HCT116 (cell line): ENCODE data around the gene CREB3L1. TPM values are rescaled to one million over a fixed set of nuclear protein-coding genes. Genes with fewer than 3 reads are reported as not detected.

ENCODE experiments used
- ATAC-seq: fragments of 200-7000 bp; cut with Tn5 transposase; 2 replicates; pipeline ENCODE4 v1.9.1; 2020; ENCODE audit warnings: mild to moderate bottlenecking, moderate library complexity
- BruUV-seq: library from RNA; stranded (reverse); fragments of 400-500 nt; replicated peaks from 2 replicates; lab custom pipeline; 2021; lab: Mats Ljungman, UMichigan
- CTCF ChIA-PET: fragments of 300-600 bp; sonication (Branson Sonifier 250); formaldehyde crosslinking; loops from one replicate; lab custom pipeline; 2021; ENCODE audit warnings: antibody characterized with exemption; lab: Charles Lee
- POLR2A ChIA-PET: fragments of 300-600, 350-600 bp; sonication (Branson Sonifier 250); formaldehyde crosslinking; loops from one replicate; lab custom pipeline; 2021; ENCODE audit warnings: antibody characterized with exemption; lab: Charles Lee
- RAD21 ChIA-PET, 2 experiments: fragments of 300-600 bp; sonication (Branson Sonifier 250); formaldehyde crosslinking; loops; one replicate each; lab custom pipeline; 2023; ENCODE audit warnings: low total read pairs in 2 of 2; ENCODE audit not compliant: uncharacterized antibody in 2 of 2, unreplicated experiment in 2 of 2, low non-redundant PET in 1 of 2; lab: Charles Lee
- DNase-seq: peaks from one replicate; pipeline ENCODE4 v3.0.0-alpha.2; 2010; ENCODE audit warnings: low read depth, low spot score
- H2AFZ ChIP-seq: fragments of 200-600 bp; shearing (Covaris generic), sonication (generic); 2 replicates; pipeline ENCODE4 v1.6.1; 2017; ENCODE audit warnings: low read depth, mixed run types, mixed read lengths, antibody characterized with exemption, low read length; ENCODE audit not compliant: poor library complexity, severe bottlenecking
- H3K27ac ChIP-seq: 2 replicates; pipeline ENCODE4 v1.5.1; 2012; ENCODE audit warnings: low read depth, low read length
- H3K27me3 ChIP-seq: fragments of 200-600 bp; sonication (generic); 2 replicates; pipeline ENCODE4 v1.6.1; 2016; ENCODE audit warnings: mixed run types, low read length, mixed read lengths; ENCODE audit not compliant: insufficient read depth
- H3K36me3 ChIP-seq, 2 experiments: fragments of 200-500 bp in 1 of 2; fragments of 200-600 bp in 1 of 2; sonication (Bioruptor generic) in 1 of 2; sonication (generic) in 1 of 2; 2 replicates each; pipeline versions ENCODE4 v1.5.1 to v1.6.1; 2014 to 2016; ENCODE audit warnings: low read length in 2 of 2, inconsistent platforms in 1 of 2, mixed read lengths in 1 of 2, mixed run types in 1 of 2; ENCODE audit not compliant: insufficient read depth in 2 of 2, control insufficient read depth in 1 of 2
- H3K4me1 ChIP-seq, 2 experiments: fragments of 200-600 bp in 1 of 2; sonication (generic) in 1 of 2; 2 replicates each; pipeline versions ENCODE4 v1.5.1 to v1.6.1; 2012 to 2017; ENCODE audit warnings: low read length in 2 of 2, inconsistent platforms in 1 of 2, mild to moderate bottlenecking in 1 of 2, mixed read lengths in 1 of 2, mixed run types in 1 of 2, moderate library complexity in 1 of 2; ENCODE audit not compliant: insufficient read depth in 2 of 2, control insufficient read depth in 1 of 2
- H3K4me2 ChIP-seq: fragments of 200-600 bp; sonication (generic); 2 replicates; pipeline ENCODE4 v1.6.1; 2017; ENCODE audit warnings: mixed run types, low read length, mixed read lengths
- H3K4me3 ChIP-seq, 2 experiments: fragments of 200-600 bp in 1 of 2; sonication (generic) in 1 of 2; replicated peaks in 1 of 2; 2 replicates each; pipeline ENCODE4 v1.5.1; 2011 to 2016; ENCODE audit warnings: low read length in 2 of 2, control low read depth in 1 of 2, low read depth in 1 of 2, mild to moderate bottlenecking in 1 of 2, mixed read lengths in 1 of 2, mixed run types in 1 of 2
- H3K79me2 ChIP-seq: fragments of 200-600 bp; sonication (generic); 2 replicates; pipeline ENCODE4 v1.6.1; 2017; ENCODE audit warnings: mild to moderate bottlenecking, mixed run types, low read length, moderate library complexity, mixed read lengths; ENCODE audit not compliant: insufficient read depth
- H3K9ac ChIP-seq: fragments of 200-600 bp; sonication (generic); 2 replicates; pipeline ENCODE4 v1.6.1; 2016; ENCODE audit warnings: low read length, mixed read lengths
- H3K9me2 ChIP-seq: fragments of 200-600 bp; sonication (generic), shearing (Covaris generic); 2 replicates; pipeline ENCODE4 v1.6.1; 2017; ENCODE audit warnings: mixed run types, mild to moderate bottlenecking, moderate library complexity; ENCODE audit not compliant: insufficient read depth
- H3K9me3 ChIP-seq, 2 experiments: fragments of 200-500 bp in 1 of 2; fragments of 200-600 bp in 1 of 2; sonication (Bioruptor generic) in 1 of 2; sonication (generic) in 1 of 2; 2 replicates each; pipeline ENCODE4 v1.6.1; 2014 to 2017; ENCODE audit warnings: low read length in 2 of 2, mixed read lengths in 2 of 2, inconsistent platforms in 1 of 2, low read depth in 1 of 2, mild to moderate bottlenecking in 1 of 2, mixed run types in 1 of 2, moderate library complexity in 1 of 2; ENCODE audit not compliant: control insufficient read depth in 1 of 2, insufficient read depth in 1 of 2
- H4K20me1 ChIP-seq: fragments of 200-600 bp; sonication (generic), shearing (Covaris generic); 2 replicates; pipeline ENCODE4 v1.6.1; 2017; ENCODE audit warnings: mixed run types, mild to moderate bottlenecking, moderate library complexity; ENCODE audit not compliant: insufficient read depth
- ELF1 ChIP-seq: IDR thresholded peaks from 2 replicates; pipeline ENCODE4 v1.6.1; 2012; ENCODE audit warnings: low read depth, borderline replicate concordance
- EZH2 ChIP-seq: fragments of 200-600 bp; sonication (generic); IDR thresholded peaks from 2 replicates; pipeline ENCODE4 v1.6.1; 2017; ENCODE audit warnings: antibody characterized with exemption, mixed run types
- FOSL1 ChIP-seq: IDR thresholded peaks from 2 replicates; pipeline ENCODE4 v1.6.1; 2012; ENCODE audit warnings: low read depth
- POLR2A ChIP-seq: IDR thresholded peaks from 2 replicates; pipeline ENCODE4 v1.7.0; 2011; ENCODE audit warnings: borderline replicate concordance; ENCODE audit not compliant: insufficient read depth, insufficient read length; ENCODE audit errors: extremely low read depth
- POLR2AphosphoS5 ChIP-seq: IDR thresholded peaks from 2 replicates; pipeline ENCODE4 v1.6.1; 2011; ENCODE audit warnings: mild to moderate bottlenecking, low read depth, low read length, moderate library complexity
- RAD21 ChIP-seq: IDR thresholded peaks from 2 replicates; pipeline ENCODE4 v1.6.1; 2012; ENCODE audit warnings: low read depth, mild to moderate bottlenecking
- SP1 ChIP-seq: IDR thresholded peaks from 2 replicates; pipeline ENCODE4 v1.6.1; 2012; ENCODE audit warnings: low read depth
- TCF7L2 ChIP-seq: IDR thresholded peaks from 2 replicates; pipeline ENCODE4 v1.7.0; 2011; ENCODE audit warnings: borderline replicate concordance, inconsistent platforms; ENCODE audit not compliant: insufficient read depth, insufficient read length; ENCODE audit errors: extremely low read depth
- YY1 ChIP-seq: IDR thresholded peaks from 2 replicates; pipeline ENCODE4 v1.6.1; 2011; ENCODE audit warnings: low read length, low read depth, moderate library complexity, mild to moderate bottlenecking; ENCODE audit not compliant: insufficient replicate concordance; ENCODE audit errors: extremely low read depth
- ZFX ChIP-seq: fragments of 450-650 bp; IDR thresholded peaks from 2 replicates; pipeline ENCODE4 v1.6.1; 2017
- ZNF274 ChIP-seq: fragments of 200-500 bp; sonication (Bioruptor generic); IDR thresholded peaks from 2 replicates; pipeline ENCODE4 v1.6.1; 2014; ENCODE audit warnings: mild to moderate bottlenecking, low read depth, low read length, inconsistent platforms
- intact Hi-C: fragments of 100-400 bp; cut with micrococcal nuclease; formaldehyde crosslinking; loops from 2 replicates; pipeline ENCODE4 v1.10.0; 2022
- total RNA-seq: library from RNA; stranded (reverse); gene quantifications from one replicate; pipeline ENCODE4 v1.2.1, GENCODE V29; 2021; ENCODE audit not compliant: unreplicated experiment
- TF ChIP-seq, protein P1 (sequence below): IDR thresholded peaks from 2 replicates; pipeline ENCODE4 v1.6.1; 2012
- TF ChIP-seq, protein P2 (sequence below), 3 experiments: fragments of 200-600 bp in 1 of 3; sonication (generic) in 1 of 3; IDR thresholded peaks in 2 of 3; conservative IDR thresholded peaks in 1 of 3; 2 replicates each; pipeline ENCODE4 v1.5.1; 2012 to 2017; ENCODE audit warnings: low read depth in 2 of 3, low read length in 2 of 3, antibody characterized with exemption in 1 of 3, borderline replicate concordance in 1 of 3, control low read depth in 1 of 3, mild to moderate bottlenecking in 1 of 3, mixed read lengths in 1 of 3, mixed run types in 1 of 3, moderate library complexity in 1 of 3; ENCODE audit not compliant: insufficient read depth in 1 of 3

Gene CREB3L1
- total RNA-seq, 1 experiment from 2014 or later: 0.37 TPM

- ChIA-PET CTCF (no interaction called here), POLR2A (no interaction called here), RAD21 (no interaction called here)
- H3K79me2 ChIP-seq: no peaks in the 10 kb centered on the region
- no peaks in the 10 kb centered on the region for H4K20me1 ChIP-seq
- no peak overlapping the region for H2AFZ ChIP-seq
- BruUV-seq: no TSS peak
- H3K27me3 ChIP-seq: no peaks in the 10 kb centered on the region
- no peak for DNase-seq
- H3K36me3 ChIP-seq: no peaks in the 10 kb centered on the region
- no peaks in the 10 kb centered on the region for H3K9me3 ChIP-seq
- no peak overlapping the region for H3K9ac ChIP-seq
- intact Hi-C loops: loop anchor here (2.0 to 5.0 kb wide), 2 partner anchors 109 to 381 kb away; partner anchors contain the start of genes ATG13 and HARBI1
- no peaks in the 10 kb centered on the region for H3K9me2 ChIP-seq
- no peak for TF ChIP-seq YY1
- no peak for TF ChIP-seq TCF7L2
- TF ChIP-seq ZFX: no peak
- TF ChIP-seq, protein P1, sequence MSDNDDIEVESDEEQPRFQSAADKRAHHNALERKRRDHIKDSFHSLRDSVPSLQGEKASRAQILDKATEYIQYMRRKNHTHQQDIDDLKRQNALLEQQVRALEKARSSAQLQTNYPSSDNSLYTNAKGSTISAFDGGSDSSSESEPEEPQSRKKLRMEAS: no peak
- TF ChIP-seq ZNF274: no peak
- TF ChIP-seq, protein P2, sequence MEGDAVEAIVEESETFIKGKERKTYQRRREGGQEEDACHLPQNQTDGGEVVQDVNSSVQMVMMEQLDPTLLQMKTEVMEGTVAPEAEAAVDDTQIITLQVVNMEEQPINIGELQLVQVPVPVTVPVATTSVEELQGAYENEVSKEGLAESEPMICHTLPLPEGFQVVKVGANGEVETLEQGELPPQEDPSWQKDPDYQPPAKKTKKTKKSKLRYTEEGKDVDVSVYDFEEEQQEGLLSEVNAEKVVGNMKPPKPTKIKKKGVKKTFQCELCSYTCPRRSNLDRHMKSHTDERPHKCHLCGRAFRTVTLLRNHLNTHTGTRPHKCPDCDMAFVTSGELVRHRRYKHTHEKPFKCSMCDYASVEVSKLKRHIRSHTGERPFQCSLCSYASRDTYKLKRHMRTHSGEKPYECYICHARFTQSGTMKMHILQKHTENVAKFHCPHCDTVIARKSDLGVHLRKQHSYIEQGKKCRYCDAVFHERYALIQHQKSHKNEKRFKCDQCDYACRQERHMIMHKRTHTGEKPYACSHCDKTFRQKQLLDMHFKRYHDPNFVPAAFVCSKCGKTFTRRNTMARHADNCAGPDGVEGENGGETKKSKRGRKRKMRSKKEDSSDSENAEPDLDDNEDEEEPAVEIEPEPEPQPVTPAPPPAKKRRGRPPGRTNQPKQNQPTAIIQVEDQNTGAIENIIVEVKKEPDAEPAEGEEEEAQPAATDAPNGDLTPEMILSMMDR (IDR thresholded peaks at IDR 0.05 in 2 of 3, conservative IDR thresholded peaks at IDR 0.05 in 1 of 3; ENCODE audit: borderline replicate concordance in 1 of 3, insufficient read depth in 1 of 3, low read depth in 2 of 3, low read length in 2 of 3): no peak
- no peak for TF ChIP-seq RAD21
- no peak for TF ChIP-seq FOSL1
- TF ChIP-seq ELF1: no peak
- no peak for TF ChIP-seq POLR2A
- no peak for TF ChIP-seq POLR2AphosphoS5
- TF ChIP-seq EZH2: no peak
- no peak for TF ChIP-seq SP1
- peak overlapping the region; percentile 70; the same call in 1 of the 2 replicates for H3K27ac ChIP-seq
- no peak for ATAC-seq
- peak overlapping the region; percentile 85 for H3K4me2 ChIP-seq
- peaks cover 23 to 45% of the 10 kb centered on the region in 2 experiments for H3K4me1 ChIP-seq
- no peak overlapping the region for H3K4me3 ChIP-seq
Measured at GRCh38 chr11:46235777-46236688, 41.4 kb upstream of the CREB3L1 start.
